ENCODE measurements around the gene EIF2B5. TPM values are rescaled to one million over a fixed set of nuclear protein-coding genes. Genes with fewer than 3 reads are reported as not detected.

EIF2B5 gene
- total RNA-seq, 2 experiments from 2014 or later = 41.1 to 56.7 TPM

- Histone ChIP-seq H3K27ac (ENCODE audit: low read depth, low read length, poor library complexity, severe bottlenecking) (no peak overlapping the region), H4K20me1 (ENCODE audit: insufficient read depth, low read length) (no peaks in the 10 kb centered on the region), H3K4me3 (ENCODE audit: low read depth, low read length, poor library complexity, severe bottlenecking) (no peak overlapping the region), H3K9me3 (ENCODE audit: low read length) (no peaks in the 10 kb centered on the region), H3K79me2 (ENCODE audit: insufficient read depth, low read depth, low read length) (peaks cover 14% of the 10 kb centered on the region), H2AFZ (ENCODE audit: low read length) (no peak overlapping the region), H3K4me2 (ENCODE audit: low read length) (peak overlapping the region; percentile 93; the same call in 1 of the 2 replicates), H3K4me1 (ENCODE audit: insufficient read depth, low read length, poor library complexity, severe bottlenecking) (peaks cover 26% of the 10 kb centered on the region), H3K9me2 (ENCODE audit: insufficient read depth, low read length) (no peaks in the 10 kb centered on the region), H3K36me3 (ENCODE audit: insufficient read depth, low read length) (peaks cover 53% of the 10 kb centered on the region)
- POLR2A ChIA-PET = interaction anchor here (0.6 to 0.9 kb wide), 2 partner anchors 8 to 1498 kb away, joined by 3 to 4 read pairs; partner anchors contain the start of gene ABCF3
- CTCF ChIA-PET (ENCODE audit: unreplicated experiment) = no interaction called here
- TF ChIP-seq EZH2phosphoT487 (IDR thresholded peaks at IDR 0.05; ENCODE audit: borderline replicate concordance, low read depth, low read length) (no peak), CTCF (conservative IDR thresholded peaks at IDR 0.05; ENCODE audit: low read length) (no peak)
- DNase-seq (ENCODE audit: low spot score) = no peak
- intact Hi-C loops (cut with micrococcal nuclease; ENCODE audit: unreplicated experiment) = no loop called here
- BruUV-seq (replicated peaks) = no TSS peak
These were observed 42.2 kb downstream of the EIF2B5 start for GRCh38 chr3:184177331-184177731.

DNA sequence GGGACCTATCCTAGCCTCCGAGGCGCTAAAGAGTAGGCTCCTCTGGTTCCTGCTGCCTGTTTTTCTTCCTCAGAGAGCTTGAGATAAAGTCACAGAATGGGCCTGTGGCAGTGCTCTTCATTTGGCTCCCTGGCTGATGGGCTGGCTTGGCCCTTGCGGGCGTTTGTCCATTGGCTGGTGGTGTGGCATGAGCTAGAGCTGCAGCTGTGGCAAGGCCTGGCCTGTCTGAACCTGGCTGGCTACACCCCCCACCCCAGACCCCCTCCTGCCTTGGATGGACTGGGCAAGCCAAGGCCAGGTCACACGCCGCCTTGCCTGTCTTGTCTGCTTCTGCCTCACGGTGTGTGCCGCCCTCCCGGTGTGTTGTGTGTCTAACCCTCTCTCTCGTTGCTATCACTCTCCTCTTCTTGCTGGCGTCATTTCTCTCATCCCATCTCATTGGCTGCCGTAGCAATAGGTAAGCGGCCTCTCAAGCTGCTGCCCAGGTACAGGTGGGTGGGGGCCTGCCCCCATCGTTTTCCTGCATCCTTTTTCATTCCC lies 42.7 kb downstream of the EIF2B5 start:
- Histone ChIP-seq H3K27ac (ENCODE audit: low read depth, low read length, poor library complexity, severe bottlenecking) (no peak overlapping the region), H3K4me2 (ENCODE audit: low read length) (no peak overlapping the region), H3K9me3 (ENCODE audit: low read length) (no peaks in the 10 kb centered on the region), H3K79me2 (ENCODE audit: insufficient read depth, low read depth, low read length) (peaks cover 14% of the 10 kb centered on the region), H3K4me1 (ENCODE audit: insufficient read depth, low read length, poor library complexity, severe bottlenecking) (peaks cover 26% of the 10 kb centered on the region), H3K36me3 (ENCODE audit: insufficient read depth, low read length) (peaks cover 58% of the 10 kb centered on the region), H3K9me2 (ENCODE audit: insufficient read depth, low read length) (no peaks in the 10 kb centered on the region), H3K4me3 (ENCODE audit: low read depth, low read length, poor library complexity, severe bottlenecking) (no peak overlapping the region), H4K20me1 (ENCODE audit: insufficient read depth, low read length) (no peaks in the 10 kb centered on the region), H2AFZ (ENCODE audit: low read length) (no peak overlapping the region)
- intact Hi-C loops (cut with micrococcal nuclease; ENCODE audit: unreplicated experiment) = no loop called here
- DNase-seq (ENCODE audit: low spot score) = no peak
- ChIA-PET CTCF (ENCODE audit: unreplicated experiment) (no interaction called here), POLR2A (interaction anchor here (0.6 kb wide), 1 partner anchor 1497 kb away, joined by 3 read pairs; no protein-coding TSS in a partner anchor)
- no peak for TF ChIP-seq CTCF (conservative IDR thresholded peaks at IDR 0.05; ENCODE audit: low read length)
- TF ChIP-seq EZH2phosphoT487 (IDR thresholded peaks at IDR 0.05; ENCODE audit: borderline replicate concordance, low read depth, low read length) = no peak
- no TSS peak for BruUV-seq (replicated peaks)

DNA sequence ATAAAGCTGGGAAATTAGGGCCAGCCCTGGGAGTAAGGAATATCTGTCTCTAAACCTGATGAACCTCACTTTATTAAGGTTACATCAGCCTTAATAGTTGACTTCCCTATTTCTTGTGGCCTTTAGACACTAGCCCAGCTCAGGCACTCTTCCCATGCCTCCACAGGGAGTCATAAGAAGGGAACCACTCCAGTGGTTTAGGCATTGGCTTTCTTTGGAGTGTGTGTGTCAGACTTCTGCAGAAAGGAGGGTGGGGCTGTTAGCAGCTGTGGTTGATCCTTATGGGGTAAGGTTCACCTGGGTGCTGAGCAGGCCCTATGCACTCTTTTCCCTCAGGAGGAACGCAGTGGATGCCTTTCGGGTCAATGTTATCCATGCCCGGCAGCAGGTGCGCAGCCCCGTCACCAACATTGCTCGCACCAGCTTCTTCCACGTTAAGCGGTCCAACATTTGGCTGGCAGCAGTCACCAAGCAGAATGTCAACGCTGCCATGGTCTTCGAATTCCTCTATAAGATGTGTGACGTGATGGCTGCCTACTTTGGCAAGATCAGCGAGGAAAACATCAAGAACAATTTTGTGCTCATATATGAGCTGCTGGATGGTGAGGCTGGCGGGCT lies 43.5 kb downstream of the EIF2B5 start:
- BruUV-seq (replicated peaks) = no TSS peak
- no peaks in the 10 kb centered on the region for H4K20me1 ChIP-seq (ENCODE audit: insufficient read depth, low read length)
- H3K4me3 ChIP-seq (ENCODE audit: low read depth, low read length, poor library complexity, severe bottlenecking) = no peak overlapping the region
- H3K4me2 ChIP-seq (ENCODE audit: low read length) = no peak overlapping the region
- peaks cover 66% of the 10 kb centered on the region for H3K36me3 ChIP-seq (ENCODE audit: insufficient read depth, low read length)
- H3K9me3 ChIP-seq (ENCODE audit: low read length) = no peaks in the 10 kb centered on the region
- H3K9me2 ChIP-seq (ENCODE audit: insufficient read depth, low read length) = no peaks in the 10 kb centered on the region
- H3K79me2 ChIP-seq (ENCODE audit: insufficient read depth, low read depth, low read length) = peaks cover 14% of the 10 kb centered on the region
- H3K27ac ChIP-seq (ENCODE audit: low read depth, low read length, poor library complexity, severe bottlenecking) = no peak overlapping the region
- DNase-seq (ENCODE audit: low spot score) = no peak
- H3K4me1 ChIP-seq (ENCODE audit: insufficient read depth, low read length, poor library complexity, severe bottlenecking) = peaks cover 26% of the 10 kb centered on the region
- TF ChIP-seq EZH2phosphoT487 (IDR thresholded peaks at IDR 0.05; ENCODE audit: borderline replicate concordance, low read depth, low read length) = no peak
- no peak for TF ChIP-seq CTCF (conservative IDR thresholded peaks at IDR 0.05; ENCODE audit: low read length)
- POLR2A ChIA-PET = no interaction called here
- CTCF ChIA-PET (ENCODE audit: unreplicated experiment) = interaction anchor here (0.7 kb wide), 1 partner anchor 984 kb away, joined by 5 read pairs; no protein-coding TSS in a partner anchor
- intact Hi-C loops (cut with micrococcal nuclease; ENCODE audit: unreplicated experiment) = no loop called here
- H2AFZ ChIP-seq (ENCODE audit: low read length) = no peak overlapping the region

Data from OCI-LY7 (cell line).